GM23338 (cell line): ENCODE measurements around the gene PARD3. TPM values are rescaled to one million over a fixed set of nuclear protein-coding genes. Genes with fewer than 3 reads are reported as not detected.

Experiments used
- ATAC-seq: fragments of 200-7000 bp; cut with Tn5 transposase; 3 replicates; pipeline ENCODE4 v1.9.1; 2020
- DNase-seq: peaks from one replicate; pipeline ENCODE4 v3.0.0-alpha.2; 2015; ENCODE audit warnings: low spot score
- H2AFZ ChIP-seq: fragments of 200-600 bp; sonication (generic); 2 replicates; pipeline ENCODE4 v1.8.0; 2016; ENCODE audit warnings: antibody characterized with exemption, mild to moderate bottlenecking, moderate library complexity
- H3F3A ChIP-seq: fragments of 200-600 bp; sonication (generic); replicated peaks from 2 replicates; pipeline ENCODE4 v1.8.0; 2017; ENCODE audit warnings: antibody characterized with exemption, mixed run types, low read depth
- H3K27ac ChIP-seq: fragments of 200-600 bp; sonication (generic); 2 replicates; pipeline ENCODE4 v1.6.1; 2016; ENCODE audit warnings: low read depth
- H3K27me3 ChIP-seq: fragments of 200-600 bp; sonication (generic); 2 replicates; pipeline ENCODE4 v1.8.0; 2016; ENCODE audit warnings: mild to moderate bottlenecking, mixed run types, moderate library complexity; ENCODE audit not compliant: insufficient read depth
- H3K36me3 ChIP-seq: fragments of 200-600 bp; sonication (generic); 2 replicates; pipeline ENCODE4 v1.8.0; 2016; ENCODE audit warnings: mild to moderate bottlenecking; ENCODE audit not compliant: insufficient read depth
- H3K4me1 ChIP-seq: fragments of 200-600 bp; sonication (generic); 2 replicates; pipeline ENCODE4 v1.8.0; 2016; ENCODE audit warnings: mild to moderate bottlenecking, moderate library complexity; ENCODE audit not compliant: insufficient read depth
- H3K4me2 ChIP-seq: fragments of 200-600 bp; sonication (generic); 2 replicates; pipeline ENCODE4 v1.7.1; 2017; ENCODE audit warnings: mixed run types
- H3K4me3 ChIP-seq: fragments of 200-600 bp; sonication (generic); 2 replicates; pipeline ENCODE4 v1.6.1; 2016; ENCODE audit warnings: mixed run types
- H3K79me2 ChIP-seq: fragments of 200-600 bp; sonication (generic); replicated peaks from 2 replicates; pipeline ENCODE4 v1.8.0; 2017; ENCODE audit warnings: mild to moderate bottlenecking; ENCODE audit not compliant: insufficient read depth
- H3K9me2 ChIP-seq: fragments of 200-600 bp; sonication (generic); 2 replicates; pipeline ENCODE4 v1.8.0; 2017; ENCODE audit not compliant: insufficient read depth
- H4K20me1 ChIP-seq: fragments of 200-600 bp; sonication (generic); replicated peaks from 2 replicates; pipeline ENCODE4 v1.8.0; 2017; ENCODE audit warnings: mild to moderate bottlenecking; ENCODE audit not compliant: insufficient read depth
- H3K27ac Mint-ChIP-seq: 2 replicates; pipeline ENCODE4 v1.8.0; 2020; ENCODE audit warnings: inconsistent platforms, mild to moderate bottlenecking, moderate library complexity, mixed read lengths
- H3K27me3 Mint-ChIP-seq: 3 replicates; pipeline ENCODE4 v1.8.0; 2022; ENCODE audit warnings: low read depth, mild to moderate bottlenecking, moderate library complexity, mixed read lengths, inconsistent platforms; ENCODE audit not compliant: insufficient read depth, poor library complexity
- H3K36me3 Mint-ChIP-seq: 3 replicates; pipeline ENCODE4 v1.8.0; 2021; ENCODE audit warnings: low read depth, mild to moderate bottlenecking, inconsistent platforms, moderate library complexity, mixed read lengths
- H3K4me1 Mint-ChIP-seq: 3 replicates; pipeline ENCODE4 v1.8.0; 2020; ENCODE audit warnings: mild to moderate bottlenecking, inconsistent platforms, mixed read lengths
- H3K4me3 Mint-ChIP-seq: 3 replicates; pipeline ENCODE4 v1.8.0; 2021; ENCODE audit warnings: moderate library complexity, mild to moderate bottlenecking, inconsistent platforms, mixed read lengths
- H3K9me3 Mint-ChIP-seq: 3 replicates; pipeline ENCODE4 v1.8.0; 2020; ENCODE audit warnings: moderate library complexity, mild to moderate bottlenecking, inconsistent platforms, mixed read lengths
- CREB1 ChIP-seq: fragments of 250-450 bp; sonication (Bioruptor Pico); IDR thresholded peaks from 2 replicates; pipeline ENCODE4 v1.5.0; 2020; ENCODE audit warnings: low read depth, mild to moderate bottlenecking, moderate library complexity
- EZH2 ChIP-seq: fragments of 200-600 bp; sonication (generic); IDR thresholded peaks from one replicate; pipeline ENCODE4 v1.8.0; 2017; ENCODE audit warnings: antibody characterized with exemption, mild to moderate bottlenecking, low read depth; ENCODE audit not compliant: unreplicated experiment
- EZH2phosphoT487 ChIP-seq: fragments of 200-600 bp; sonication (generic); IDR thresholded peaks from one replicate; pipeline ENCODE4 v1.8.1; 2018; ENCODE audit warnings: antibody characterized with exemption; ENCODE audit not compliant: unreplicated experiment
- NANOG ChIP-seq: IDR thresholded peaks from 2 replicates; pipeline ENCODE4 v1.6.1; 2016; ENCODE audit warnings: antibody characterized with exemption, borderline replicate concordance
- ZNF462 ChIP-seq: fragments of 250-450 bp; sonication (Bioruptor Pico); IDR thresholded peaks from 2 replicates; pipeline ENCODE4 v1.5.0; 2020; ENCODE audit warnings: mild to moderate bottlenecking, moderate library complexity
- polyA plus RNA-seq: library from polyadenylated mRNA; unstranded; fragments of >200 nt; fragmentation: Nextera tagmentation; extraction: Ambion mirVana; gene quantifications from 2 replicates; pipeline ENCODE4 v1.2.1, GENCODE V29; 2016
- total RNA-seq: library from RNA; depleted of rRNA; stranded (reverse); fragments of >200 nt; shearing (Covaris generic); gene quantifications from 2 replicates; pipeline ENCODE4 v1.2.3, GENCODE V29; 2014
- TF ChIP-seq, protein P1 (sequence below), 2 experiments: fragments of 200-600 bp in 1 of 2; sonication (generic) in 1 of 2; conservative IDR thresholded peaks; 2 replicates each; pipeline versions ENCODE4 v1.5.1 to v1.6.1; 2016 to 2017; ENCODE audit warnings: antibody characterized with exemption in 2 of 2, low read depth in 2 of 2, mild to moderate bottlenecking in 2 of 2, moderate library complexity in 1 of 2

Gene PARD3
- total and polyA plus RNA-seq, 2 experiments from 2014 or later, result 30.2 to 51.4 TPM

DNA sequence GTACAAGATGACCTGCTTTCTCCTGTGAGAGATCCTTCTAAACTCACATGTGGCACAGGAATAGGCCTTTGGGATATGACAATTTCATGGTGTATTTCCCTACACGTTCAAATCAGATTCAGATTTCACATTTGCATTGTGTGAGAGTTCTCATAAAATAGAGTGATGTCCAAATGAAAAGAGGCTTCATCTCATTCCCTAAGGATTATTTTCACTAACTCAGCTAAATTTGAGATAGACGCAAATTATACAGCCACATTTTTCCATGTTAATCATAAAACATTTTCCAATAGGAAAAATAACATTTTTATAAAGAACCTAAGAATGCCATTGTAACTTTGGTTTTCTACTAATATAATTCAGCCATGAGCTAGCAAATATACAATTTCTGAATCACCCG is 35.5 kb upstream of the PARD3 start (continued):
- TF ChIP-seq ZNF462 (CRISPR knock-in tag) (no peak), CREB1 (no peak), EZH2 (no peak), EZH2phosphoT487 (no peak)
- TF ChIP-seq, protein P1, sequence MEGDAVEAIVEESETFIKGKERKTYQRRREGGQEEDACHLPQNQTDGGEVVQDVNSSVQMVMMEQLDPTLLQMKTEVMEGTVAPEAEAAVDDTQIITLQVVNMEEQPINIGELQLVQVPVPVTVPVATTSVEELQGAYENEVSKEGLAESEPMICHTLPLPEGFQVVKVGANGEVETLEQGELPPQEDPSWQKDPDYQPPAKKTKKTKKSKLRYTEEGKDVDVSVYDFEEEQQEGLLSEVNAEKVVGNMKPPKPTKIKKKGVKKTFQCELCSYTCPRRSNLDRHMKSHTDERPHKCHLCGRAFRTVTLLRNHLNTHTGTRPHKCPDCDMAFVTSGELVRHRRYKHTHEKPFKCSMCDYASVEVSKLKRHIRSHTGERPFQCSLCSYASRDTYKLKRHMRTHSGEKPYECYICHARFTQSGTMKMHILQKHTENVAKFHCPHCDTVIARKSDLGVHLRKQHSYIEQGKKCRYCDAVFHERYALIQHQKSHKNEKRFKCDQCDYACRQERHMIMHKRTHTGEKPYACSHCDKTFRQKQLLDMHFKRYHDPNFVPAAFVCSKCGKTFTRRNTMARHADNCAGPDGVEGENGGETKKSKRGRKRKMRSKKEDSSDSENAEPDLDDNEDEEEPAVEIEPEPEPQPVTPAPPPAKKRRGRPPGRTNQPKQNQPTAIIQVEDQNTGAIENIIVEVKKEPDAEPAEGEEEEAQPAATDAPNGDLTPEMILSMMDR (conservative IDR thresholded peaks at IDR 0.05; ENCODE audit: low read depth in 2 of 2), result no peak

DNA sequence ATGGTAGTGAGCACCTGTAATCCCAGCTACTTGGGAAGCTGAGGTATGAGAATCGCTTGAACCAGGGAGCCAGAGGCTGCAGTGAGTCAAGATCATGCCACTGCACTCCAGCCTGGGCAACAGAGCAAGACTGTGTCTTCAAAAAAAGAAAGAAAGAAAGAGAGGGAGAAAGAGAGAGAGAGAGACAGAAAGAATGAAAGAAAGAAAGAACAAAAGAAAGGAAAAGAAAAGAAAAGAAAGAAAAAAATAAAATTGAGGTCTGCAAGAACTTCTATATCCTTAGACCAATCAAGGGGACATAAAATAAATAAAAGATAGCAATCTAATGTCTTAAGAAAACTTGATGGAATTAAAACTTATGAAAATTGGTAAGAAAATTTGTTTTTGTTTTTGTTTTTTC is 34.9 kb upstream of the PARD3 start:
- Mint-ChIP-seq H3K36me3 (no peaks in the 10 kb centered on the region), H3K9me3 (no peaks in the 10 kb centered on the region), H3K4me3 (no peak overlapping the region), H3K27me3 (peaks cover 4% of the 10 kb centered on the region), H3K27ac (no peak overlapping the region), H3K4me1 (peaks cover 6% of the 10 kb centered on the region; the same call in 2 of the 3 replicates)
- Histone ChIP-seq H3K27ac (no peak overlapping the region), H4K20me1 (no peaks in the 10 kb centered on the region), H3K4me1 (no peaks in the 10 kb centered on the region), H3K4me3 (no peak overlapping the region), H3K4me2 (no peak overlapping the region), H3K79me2 (no peaks in the 10 kb centered on the region), H3K36me3 (no peaks in the 10 kb centered on the region), H3K9me2 (0 out of 2 replicates have a peak, but pooled peaks cover 5% of the 10 kb centered on the region), H2AFZ (0 out of 2 replicates have a peak overlapping the region, but pooled peaks have one; percentile 74), H3F3A (no peaks in the 10 kb centered on the region), H3K27me3 (no peaks in the 10 kb centered on the region)
- no peak for TF ChIP-seq NANOG
- ATAC-seq (no peak), DNase-seq (no peak)
